DMS114 treated with DMSO at 0.1 percent for 48 hours (cell line): ENCODE data around the gene CFAP73.

ENCODE experiments used
- DNase-seq: peaks from one replicate; lab custom pipeline; 2025; ENCODE audit not compliant: unreplicated experiment; lab: John Stamatoyannopoulos, UW

Gene CFAP73

DNA sequence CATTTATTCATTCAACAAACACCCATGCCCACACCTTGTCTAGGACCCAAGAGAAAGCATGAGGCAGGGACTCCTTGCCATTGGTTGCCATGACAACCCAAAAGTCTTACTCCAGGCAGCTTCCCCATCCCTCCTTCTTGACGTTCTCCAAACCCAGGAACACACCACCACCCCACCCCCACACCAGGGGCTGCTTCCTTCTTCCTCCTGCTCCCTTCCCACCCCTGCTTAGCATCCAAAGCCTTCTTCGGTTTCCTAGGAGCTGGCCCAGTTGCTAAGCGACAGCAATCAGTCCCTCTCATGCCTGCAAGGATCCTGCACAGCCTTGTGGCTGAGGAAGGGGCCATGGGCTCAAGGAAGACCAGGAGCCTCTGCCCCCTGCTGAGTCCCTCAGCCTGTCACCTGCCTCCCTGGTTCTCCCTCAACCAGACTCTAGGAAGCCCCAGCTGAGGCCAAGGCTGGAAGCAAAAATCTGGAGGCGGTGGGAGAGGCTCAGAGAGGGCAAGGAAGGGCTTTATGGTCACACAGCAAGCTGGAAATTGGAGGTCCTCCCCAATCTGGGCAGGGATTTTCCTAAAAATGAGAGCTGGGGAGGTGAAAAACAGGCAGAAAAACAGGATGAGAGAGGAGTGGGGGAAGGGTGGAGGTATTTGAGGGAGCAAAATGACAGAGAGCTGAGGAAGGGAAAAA lies 29.4 kb upstream of the CFAP73 start:
- no peak for DNase-seq

DNA sequence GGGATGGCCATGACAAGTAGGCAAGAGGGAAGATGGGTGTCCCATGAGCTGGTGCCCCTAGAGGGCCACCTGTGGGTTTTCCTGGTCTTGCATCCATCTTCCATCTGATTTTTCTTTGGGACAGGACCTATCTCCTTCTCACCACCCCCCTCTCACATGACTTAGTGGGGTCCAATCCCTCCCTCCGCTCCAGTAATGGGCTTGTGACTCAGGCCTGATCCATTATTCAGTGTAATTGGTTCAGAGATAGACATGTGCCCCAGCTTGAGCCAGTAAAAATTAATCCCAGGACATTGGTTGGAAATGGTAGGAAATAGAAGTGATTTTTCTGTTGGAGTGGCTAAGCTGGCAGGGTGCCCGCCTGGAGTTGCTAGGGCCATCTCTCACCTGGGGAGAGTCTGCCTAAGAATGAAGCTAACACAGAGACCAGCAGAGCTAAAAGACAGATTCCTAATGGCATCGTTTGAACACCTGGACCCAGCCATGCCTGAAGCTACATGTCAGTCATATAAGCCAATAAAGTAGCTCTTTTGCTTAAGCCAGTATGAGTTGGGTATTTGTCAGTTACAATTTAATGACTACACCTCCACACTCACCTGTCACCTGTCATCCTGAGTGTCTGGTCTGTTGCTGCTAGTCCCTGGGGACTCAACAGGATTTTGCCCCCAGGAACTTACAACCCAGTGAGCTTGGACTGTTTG lies 28.7 kb upstream of the CFAP73 start:
- no peak for DNase-seq

DNA sequence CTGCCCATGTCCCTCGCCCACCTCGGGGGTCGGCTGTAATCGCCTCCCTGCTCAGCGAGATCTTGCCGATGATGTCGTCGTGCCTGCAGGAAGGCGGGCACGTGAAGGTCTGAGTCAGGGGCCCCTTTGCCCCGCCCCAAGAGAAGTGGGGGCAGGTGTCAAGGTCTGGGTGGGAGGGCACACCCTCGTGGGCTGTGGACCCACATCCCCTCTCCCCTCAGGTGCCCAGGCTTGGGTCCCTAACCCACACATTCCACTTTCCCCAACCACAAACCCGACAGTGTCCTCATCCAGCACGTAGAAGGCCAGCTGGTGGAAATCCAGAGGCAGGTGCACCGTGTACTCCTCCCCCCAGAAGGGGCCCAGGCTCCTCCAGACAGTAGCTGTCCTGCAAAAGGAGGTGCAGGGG lies 21.7 kb upstream of the CFAP73 start:
- no peak for DNase-seq

DNA sequence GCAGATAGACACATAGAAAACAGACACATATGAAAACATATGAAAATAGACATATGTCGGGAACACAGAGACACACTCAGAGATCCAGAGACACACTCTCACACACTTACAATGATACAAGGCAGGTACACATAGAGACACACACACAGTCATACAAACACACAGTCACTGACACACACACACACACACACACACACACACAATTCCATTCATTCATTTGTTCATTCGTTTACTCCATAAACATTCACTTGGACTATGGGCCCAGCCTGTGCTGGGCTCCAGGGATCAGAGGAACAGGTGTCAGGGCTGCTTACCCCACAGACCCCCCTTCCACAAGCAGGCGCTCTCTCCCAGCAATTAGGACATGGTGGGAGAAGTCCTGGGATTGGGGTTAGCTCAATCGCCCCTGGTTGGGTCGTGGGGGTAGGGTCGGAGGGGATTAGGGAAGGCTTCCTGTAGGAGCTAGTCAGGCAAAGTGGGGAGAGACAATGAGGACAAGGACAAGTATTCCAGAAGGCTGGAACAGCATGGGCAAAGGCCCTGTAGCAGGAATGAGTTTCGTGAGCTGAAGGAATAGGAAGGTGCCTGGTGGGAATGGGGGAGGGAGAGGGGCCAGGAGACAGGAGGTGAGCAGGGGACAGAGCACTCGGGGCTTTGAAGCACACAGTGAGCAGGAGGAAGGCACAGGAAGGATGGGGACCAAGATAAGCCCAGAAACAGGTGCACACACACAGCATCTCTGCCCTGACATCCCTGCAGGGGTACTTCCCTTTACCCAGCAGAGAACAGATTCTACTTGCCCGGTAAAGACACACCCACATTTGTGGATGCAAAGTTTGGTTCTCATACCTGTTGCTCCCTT lies 20.5 kb upstream of the CFAP73 start:
- DNase-seq, result no peak

DNA sequence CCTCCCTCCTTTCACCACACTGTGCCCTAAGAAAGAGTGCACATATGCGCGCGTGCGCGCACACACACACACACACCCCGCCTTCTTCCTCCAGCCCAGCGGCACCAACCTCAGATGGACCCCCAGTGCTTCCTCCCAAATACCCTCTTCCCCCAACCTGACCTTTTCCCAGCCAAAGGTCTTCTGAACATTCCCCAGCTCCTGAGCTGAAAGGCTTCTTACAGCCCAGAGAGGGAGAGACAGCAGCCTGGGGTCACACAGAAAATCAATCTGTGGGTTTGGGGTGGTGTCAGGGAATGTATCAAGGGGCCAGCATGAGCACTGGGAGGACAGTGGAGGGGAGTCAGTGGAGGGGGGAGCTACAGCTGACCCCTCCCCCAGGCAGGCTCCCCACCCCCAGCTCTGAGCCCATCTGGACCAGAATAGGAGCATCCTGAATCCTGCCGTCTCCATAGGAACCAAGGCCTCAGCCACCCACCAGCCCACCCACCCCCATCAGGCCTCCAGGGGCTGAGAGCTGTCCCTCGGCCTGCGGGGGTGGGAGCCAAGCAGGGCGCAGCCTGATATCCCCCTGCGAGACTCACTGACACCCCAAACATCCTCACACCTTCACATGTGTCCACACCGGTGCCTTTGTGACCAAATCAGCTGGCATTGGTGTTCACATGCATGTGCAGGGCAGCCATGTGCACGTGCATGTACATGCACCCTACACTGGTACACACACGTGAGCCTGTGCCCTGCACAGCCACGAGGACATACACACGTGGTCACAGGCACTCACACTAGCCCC lies 19.7 kb upstream of the CFAP73 start:
- no peak for DNase-seq

DNA sequence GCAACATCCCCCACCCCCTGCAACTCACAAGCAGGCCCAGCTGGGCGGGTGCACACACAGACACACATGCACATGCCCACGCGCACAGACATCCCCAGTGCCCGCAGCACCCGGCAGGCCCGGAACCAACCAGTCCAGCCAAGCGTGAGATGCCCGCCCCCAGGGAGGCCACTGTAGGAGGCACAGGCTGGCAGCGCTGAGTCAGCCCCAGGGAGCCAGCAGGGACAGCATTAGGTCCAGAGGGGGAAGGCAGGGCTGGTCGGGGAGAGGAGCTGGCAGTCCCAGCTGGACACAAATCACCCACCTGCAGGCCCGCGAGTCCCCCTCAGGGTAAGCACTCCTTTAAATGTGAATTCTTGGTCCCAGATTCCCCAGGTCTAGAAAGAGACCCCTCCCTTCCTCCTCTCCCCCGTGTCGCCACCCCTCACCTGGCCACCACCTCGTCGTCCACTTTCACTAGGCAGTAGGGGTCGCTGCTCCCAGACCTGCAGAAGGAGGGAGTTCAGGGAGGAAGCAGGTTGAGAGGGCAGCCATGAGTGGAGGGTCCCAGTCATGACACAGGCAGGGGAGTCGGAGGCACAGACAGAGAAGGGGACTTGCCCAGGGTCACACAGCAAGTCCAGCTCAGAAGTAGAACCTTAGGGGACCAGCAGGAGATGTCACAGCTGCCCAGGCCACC lies 18.9 kb upstream of the CFAP73 start:
- no peak for DNase-seq

DNA sequence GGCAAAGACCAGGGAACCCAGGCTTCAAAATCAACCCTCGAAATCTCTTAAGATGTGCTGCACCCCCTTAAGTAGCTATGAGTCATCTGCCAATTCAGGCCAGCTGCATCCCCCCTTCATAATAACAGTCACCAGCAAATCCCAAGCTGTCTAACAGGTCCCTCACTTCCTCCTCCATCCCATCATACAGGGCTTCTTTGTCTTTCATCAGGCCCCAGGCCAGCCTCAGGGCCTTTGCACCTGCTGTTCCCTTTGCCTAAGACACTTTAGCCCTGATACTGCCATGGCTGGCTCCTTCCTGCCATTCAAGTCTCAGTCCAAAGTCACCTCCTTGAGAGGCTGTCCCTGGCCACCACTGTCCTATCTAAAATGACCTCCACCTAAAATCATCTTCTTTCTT lies 18.0 kb upstream of the CFAP73 start:
- no peak for DNase-seq

DNA sequence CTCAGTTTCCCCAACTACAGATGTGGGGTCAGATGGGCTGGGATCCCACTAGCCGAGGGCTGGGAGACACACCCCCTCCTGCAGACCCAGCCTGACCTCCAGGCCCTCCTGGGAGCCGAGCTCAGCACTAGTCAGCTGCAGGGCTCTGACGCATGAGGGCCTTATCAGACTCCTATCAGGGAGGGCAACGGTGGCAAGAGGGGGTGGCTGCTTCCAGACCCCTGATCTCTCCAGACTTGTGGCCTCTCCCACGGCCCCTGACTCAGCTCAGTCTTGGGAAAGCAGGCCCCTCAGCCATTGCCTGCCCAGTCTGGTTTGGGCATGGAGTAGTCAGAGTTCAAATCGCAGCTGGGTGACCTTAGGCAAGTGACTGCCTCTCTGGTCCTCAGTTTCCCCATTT lies 16.5 kb upstream of the CFAP73 start:
- no peak for DNase-seq

DNA sequence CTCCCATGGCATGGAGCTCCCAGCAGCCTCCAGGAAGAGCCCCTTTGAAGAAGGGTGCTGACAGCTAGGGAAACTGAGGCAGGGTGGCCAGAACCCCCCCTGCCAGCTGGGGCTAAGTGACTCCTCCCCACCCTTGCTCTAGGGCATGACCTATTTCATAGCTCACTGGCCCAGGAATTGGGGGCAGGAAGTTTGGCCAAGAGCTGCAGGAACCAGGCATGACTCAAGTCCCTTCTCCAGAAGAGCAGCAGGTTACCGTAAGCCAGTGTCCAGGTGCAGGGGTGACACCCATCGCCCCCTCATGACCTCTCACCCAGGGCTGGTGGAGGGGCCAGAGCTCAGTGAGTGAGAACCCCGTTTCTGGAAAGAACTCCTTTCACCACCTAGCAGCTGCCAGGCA lies 15.9 kb upstream of the CFAP73 start:
- DNase-seq, result no peak

DNA sequence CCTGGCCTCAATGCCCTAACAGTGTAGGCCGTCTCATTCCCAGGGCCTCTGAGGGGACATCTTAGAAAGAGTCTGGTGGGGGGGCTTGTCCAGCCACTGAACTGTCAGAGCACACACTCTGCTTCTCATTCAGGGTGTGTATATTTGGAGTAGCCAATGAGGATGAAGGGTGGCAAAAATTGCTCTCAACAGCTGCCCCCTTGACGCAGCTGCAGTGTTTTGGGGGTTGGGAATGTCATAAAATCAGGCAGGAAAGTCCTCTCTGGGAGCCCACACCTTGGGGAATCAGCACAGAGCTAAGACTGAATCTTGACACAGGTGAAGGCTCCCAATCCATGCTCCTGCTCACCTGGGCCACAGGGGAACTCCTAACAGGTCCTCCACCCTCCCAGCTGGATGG lies 15.5 kb upstream of the CFAP73 start:
- DNase-seq, result no peak

DNA sequence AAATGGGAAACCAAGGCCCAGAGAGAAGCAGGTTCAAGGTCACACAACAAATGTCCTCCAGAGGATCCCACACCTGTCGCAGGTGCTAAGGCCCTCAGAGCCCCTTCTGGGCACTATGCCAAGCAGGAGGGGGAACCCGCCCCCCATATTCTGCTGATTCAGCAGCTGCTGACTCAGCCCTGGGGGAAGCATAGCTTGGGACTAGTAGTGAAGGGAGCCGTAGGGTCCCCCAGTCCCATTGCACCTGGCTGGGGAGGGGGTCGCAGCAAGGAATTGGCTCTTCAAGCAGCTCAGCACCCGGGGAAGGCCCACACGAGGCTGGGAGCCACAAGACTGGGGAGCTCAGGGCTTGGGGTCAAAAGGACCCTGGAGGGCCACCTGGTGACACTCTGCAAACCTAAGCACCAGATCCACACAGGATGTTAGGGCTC lies 15.0 kb upstream of the CFAP73 start:
- no peak for DNase-seq

DNA sequence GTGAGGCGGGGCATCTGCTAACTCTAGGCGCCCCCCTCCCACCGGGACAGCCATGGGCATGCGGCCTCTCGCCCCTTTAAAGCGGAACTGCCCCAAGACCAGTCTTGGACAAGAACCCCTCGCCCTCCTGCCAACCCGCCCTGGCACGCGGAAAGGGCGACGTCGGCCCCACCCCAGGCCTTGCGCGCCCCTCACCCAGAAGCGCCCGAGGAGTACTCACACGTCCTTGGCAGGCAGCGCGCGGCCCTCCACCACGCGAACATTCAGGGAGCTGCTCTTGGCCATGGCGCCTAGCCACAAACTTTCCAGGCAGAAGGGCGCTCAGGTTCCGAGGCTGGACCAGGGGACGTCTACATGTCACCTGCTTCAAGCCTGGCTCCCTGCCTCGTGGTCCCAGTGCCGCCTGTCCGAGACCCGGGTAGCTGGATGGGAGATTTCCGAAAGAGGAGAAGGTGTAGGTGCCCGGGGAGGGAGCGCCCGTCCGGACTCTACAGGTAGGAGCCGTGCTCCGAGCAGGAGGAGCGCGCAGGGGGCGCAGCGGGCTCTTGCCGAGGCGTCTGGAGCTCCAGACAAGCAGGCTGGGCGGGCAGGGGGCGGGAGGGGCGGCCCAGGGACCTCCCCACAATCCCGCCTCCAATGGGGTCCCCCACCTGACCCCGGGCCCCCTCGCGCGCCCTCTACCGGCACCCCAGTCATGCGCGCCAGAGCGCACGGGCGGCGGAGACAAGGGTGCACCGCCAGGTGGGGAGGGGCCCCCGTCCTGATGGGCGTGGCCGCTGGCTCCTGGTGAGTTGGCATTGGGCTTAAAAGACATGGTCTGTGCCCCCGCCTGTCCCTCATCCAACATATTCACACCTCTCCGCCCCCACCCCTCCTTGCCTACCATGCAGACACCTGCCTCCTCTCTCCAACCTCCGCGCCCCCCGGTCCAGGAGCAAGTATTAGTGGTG lies 14.1 kb upstream of the CFAP73 start, which contains the start of gene RASAL1:
RASAL1 (minus strand) TSS at position 584 of the 950 bp plus-strand sequence; CDS start at position 285, 299 bp downstream.
- no peak for DNase-seq

DNA sequence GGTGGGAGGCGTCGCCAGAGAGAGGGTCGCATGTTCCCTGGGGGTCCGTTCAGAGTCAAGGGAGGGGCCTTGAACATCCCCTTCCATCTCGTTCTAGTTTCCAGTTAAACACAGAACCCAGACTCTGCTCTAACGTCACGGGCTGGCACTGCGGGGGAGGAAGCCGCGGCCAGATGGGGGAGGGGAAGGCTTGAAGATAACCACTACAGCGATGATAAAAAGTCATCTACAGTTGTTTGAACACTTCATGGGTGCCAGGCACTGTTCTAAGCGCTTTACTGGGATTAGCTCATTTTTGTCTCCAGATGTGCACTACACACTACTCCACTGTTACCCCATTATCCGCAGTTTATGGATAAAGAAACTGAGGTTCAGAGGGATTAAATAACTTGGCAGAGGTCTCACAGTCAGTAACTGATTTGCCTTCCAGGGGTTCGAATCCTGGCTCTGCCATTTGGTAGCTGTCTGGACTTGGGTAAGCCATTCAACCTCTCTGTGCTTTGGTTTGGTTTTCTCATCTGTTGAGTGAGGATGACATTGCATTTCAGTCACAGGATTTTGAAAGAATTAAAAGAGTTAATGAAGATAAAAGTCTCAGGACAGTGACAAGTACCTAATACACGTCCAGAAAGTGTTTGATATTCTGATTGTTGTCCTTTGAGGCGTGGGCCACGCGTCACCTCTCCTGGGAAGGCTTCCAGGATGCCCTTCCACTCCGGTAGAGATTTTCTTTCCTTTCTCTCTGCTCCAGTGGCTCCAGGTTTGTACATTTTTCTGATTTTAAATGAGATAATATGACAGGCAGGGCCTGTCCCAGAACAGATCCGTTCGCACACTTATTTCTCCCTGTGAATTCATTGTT lies 13.2 kb upstream of the CFAP73 start:
- no peak for DNase-seq

DNA sequence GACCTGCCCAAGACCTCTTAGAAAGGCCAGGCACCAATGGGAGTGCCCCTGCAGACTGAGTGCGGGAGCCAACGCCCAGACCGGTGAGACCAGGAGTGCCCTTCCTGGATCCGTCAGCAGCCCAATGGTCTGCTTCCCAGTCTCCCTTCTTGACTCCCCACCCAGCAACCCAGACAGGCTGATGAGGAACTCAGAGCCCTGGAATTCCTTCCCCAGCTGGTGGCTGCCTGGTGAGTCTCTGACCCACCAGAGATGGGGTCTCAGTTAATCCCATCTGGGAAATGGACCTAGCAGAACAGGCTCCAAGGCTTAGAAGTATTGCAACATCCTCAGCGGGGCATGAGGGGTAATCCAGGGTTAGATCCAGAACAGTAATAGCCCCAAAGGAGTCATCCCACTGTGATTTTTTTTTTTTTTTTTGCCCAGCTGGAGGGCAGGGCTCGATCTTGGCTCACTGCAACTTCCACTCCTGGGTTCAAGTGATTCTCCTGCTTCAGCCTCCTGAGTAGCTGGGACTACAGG lies 12.5 kb upstream of the CFAP73 start:
- no peak for DNase-seq

DNA sequence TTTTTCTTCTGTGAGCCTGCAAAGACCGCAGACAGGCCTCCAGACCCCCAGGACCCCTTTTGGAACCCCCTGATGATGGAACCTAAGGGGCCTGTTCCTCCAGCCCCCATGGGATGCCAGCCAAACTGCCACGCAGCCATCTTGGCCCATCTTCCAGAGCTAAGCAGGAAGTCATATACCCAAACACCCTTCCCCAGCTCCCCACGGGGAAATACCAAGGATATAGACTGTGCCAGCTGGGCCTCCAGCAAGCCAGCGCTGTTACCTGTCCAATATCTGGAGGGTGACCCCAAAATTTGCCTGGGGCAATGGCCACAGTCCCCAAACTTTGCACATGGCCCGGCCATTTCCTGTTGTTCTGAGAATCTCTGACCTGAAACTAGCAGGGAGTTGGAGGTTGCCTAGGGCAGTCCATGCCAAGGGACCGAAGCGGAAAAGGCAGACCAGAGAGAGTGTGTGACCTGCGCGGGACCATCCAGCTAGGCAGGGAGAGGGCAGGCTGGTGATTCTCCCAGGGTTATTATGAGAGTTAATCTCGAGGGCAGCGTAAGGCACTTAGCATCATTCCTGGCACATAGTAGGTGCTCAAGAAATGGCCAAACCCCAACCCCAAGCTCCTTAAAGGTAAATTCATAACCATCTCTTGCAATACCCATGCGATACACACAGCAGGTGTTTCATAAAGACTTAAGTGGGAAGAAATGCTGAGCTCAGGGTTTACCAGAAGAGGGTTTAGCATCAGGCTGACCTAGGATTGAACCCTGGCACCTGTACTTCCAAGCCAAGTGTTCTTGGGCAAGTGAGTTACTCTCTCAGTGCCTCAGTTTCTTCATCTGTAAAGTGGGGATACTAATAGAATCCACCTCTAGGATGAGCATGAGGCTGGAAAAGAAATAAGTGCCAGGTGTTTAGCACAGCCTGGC lies 11.4 kb upstream of the CFAP73 start:
- no peak for DNase-seq

DNA sequence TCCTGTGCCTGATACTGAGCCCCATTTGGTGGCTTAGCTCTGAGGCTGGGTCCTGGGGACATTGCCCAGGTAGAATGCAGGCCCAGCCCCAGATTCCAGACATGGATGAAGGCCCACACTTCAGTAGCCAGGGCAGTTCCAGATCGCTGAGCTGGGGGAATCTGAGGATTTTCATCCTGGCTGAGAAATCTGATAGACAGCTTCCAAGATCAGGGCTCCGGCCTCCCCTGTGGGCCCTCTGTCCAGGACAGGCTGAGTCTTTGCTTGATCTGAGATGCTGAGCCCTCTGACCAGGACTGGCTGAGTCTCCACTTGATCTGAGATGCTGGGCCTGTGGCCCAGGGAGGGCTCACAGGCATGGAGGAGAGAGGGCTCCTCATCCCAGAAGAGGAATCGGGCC lies 10.7 kb upstream of the CFAP73 start:
- DNase-seq, result no peak

DNA sequence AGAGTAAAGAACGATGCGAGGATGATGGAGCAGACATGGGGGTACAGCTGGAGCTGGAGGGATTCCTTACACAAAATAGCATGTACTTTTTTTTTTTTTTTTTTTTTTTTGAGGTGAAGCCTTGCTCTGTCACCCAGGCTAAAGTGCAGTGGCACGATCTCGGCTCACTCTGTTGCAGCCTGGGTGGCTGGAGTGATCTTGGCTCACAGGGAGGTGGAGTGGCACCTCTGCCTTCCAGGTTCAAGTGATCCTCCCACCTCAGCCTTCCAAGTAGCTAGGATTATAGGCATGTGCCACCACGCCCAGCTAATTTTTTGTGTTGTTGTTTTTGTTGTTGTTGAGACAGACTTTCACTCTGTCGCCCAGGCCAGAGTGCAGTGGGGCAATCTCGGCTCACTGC lies 8.8 kb upstream of the CFAP73 start:
- DNase-seq, result no peak
